H9 (cell line): ENCODE results near the gene MRPL37. TPM values are rescaled to one million over a fixed set of nuclear protein-coding genes. Genes with fewer than 3 reads are reported as not detected.

Source experiments
- DNase-seq: peaks from one replicate; pipeline ENCODE4 v3.0.0-alpha.2; 2017
- H2AFZ ChIP-seq: one replicate; pipeline ENCODE4 v1.6.1; 2013; ENCODE audit warnings: mild to moderate bottlenecking, low read length, control low read depth, moderate library complexity
- H2AK5ac ChIP-seq: 2 replicates; pipeline ENCODE4 v1.6.1; 2013; ENCODE audit warnings: low read length, control low read depth, mixed read lengths; ENCODE audit not compliant: insufficient read length
- H2BK120ac ChIP-seq: one replicate; pipeline ENCODE4 v1.6.1; 2013; ENCODE audit warnings: low read depth, mild to moderate bottlenecking, low read length, control low read depth, inconsistent platforms; ENCODE audit not compliant: poor library complexity, severe bottlenecking
- H2BK12ac ChIP-seq: 2 replicates; pipeline ENCODE4 v1.6.1; 2013; ENCODE audit warnings: low read length, control low read depth, mixed read lengths, low read depth; ENCODE audit not compliant: insufficient read length
- H2BK15ac ChIP-seq: 2 replicates; pipeline ENCODE4 v1.6.1; 2013; ENCODE audit warnings: low read depth, low read length, control low read depth
- H2BK20ac ChIP-seq: one replicate; pipeline ENCODE4 v1.6.1; 2013; ENCODE audit warnings: low read depth, mild to moderate bottlenecking, low read length, control low read depth, inconsistent platforms; ENCODE audit not compliant: poor library complexity, severe bottlenecking
- H2BK5ac ChIP-seq: 2 replicates; pipeline ENCODE4 v1.6.1; 2013; ENCODE audit warnings: low read length, control low read depth, mixed read lengths; ENCODE audit not compliant: insufficient read length
- H3K14ac ChIP-seq: 2 replicates; pipeline ENCODE4 v1.6.1; 2013; ENCODE audit warnings: low read length, control low read depth; ENCODE audit not compliant: insufficient read depth
- H3K18ac ChIP-seq: 2 replicates; pipeline ENCODE4 v1.6.1; 2013; ENCODE audit warnings: low read depth, mild to moderate bottlenecking, mixed read lengths, low read length, control low read depth; ENCODE audit not compliant: insufficient read length
- H3K23ac ChIP-seq: 2 replicates; pipeline ENCODE4 v1.6.1; 2013; ENCODE audit warnings: low read length, control low read depth, mixed read lengths, low read depth; ENCODE audit not compliant: insufficient read length
- H3K23me2 ChIP-seq: 2 replicates; pipeline ENCODE4 v1.6.1; 2013; ENCODE audit warnings: low read depth, mild to moderate bottlenecking, mixed read lengths, low read length, control low read depth; ENCODE audit not compliant: insufficient read length, poor library complexity, severe bottlenecking
- H3K27ac ChIP-seq: 2 replicates; pipeline ENCODE4 v1.5.1; 2013; ENCODE audit warnings: low read length, control low read depth, mixed read lengths, low read depth; ENCODE audit not compliant: insufficient read length
- H3K27me3 ChIP-seq: 2 replicates; pipeline ENCODE4 v1.6.1; 2013; ENCODE audit warnings: low read length, control low read depth, inconsistent platforms; ENCODE audit not compliant: insufficient read depth
- H3K4ac ChIP-seq: 2 replicates; pipeline ENCODE4 v1.6.1; 2013; ENCODE audit warnings: low read depth, mild to moderate bottlenecking, control low read depth, inconsistent platforms, low read length, moderate library complexity
- H3K4me1 ChIP-seq: 2 replicates; pipeline ENCODE4 v1.6.1; 2013; ENCODE audit warnings: low read length, control low read depth, inconsistent platforms; ENCODE audit not compliant: insufficient read depth
- H3K4me2 ChIP-seq: 2 replicates; pipeline ENCODE4 v1.6.1; 2013; ENCODE audit warnings: low read length, control low read depth, mixed read lengths; ENCODE audit not compliant: insufficient read length, insufficient read depth
- H3K56ac ChIP-seq: 2 replicates; pipeline ENCODE4 v1.6.1; 2013; ENCODE audit warnings: low read depth, mild to moderate bottlenecking, mixed read lengths, low read length, control low read depth; ENCODE audit not compliant: insufficient read length
- H3K79me1 ChIP-seq: 2 replicates; pipeline ENCODE4 v1.6.1; 2013; ENCODE audit warnings: low read depth, mild to moderate bottlenecking, moderate library complexity, low read length, control low read depth, inconsistent platforms; ENCODE audit not compliant: insufficient read depth, poor library complexity, severe bottlenecking
- H3K79me2 ChIP-seq: 2 replicates; pipeline ENCODE4 v1.6.1; 2013; ENCODE audit warnings: low read length, control low read depth, inconsistent platforms; ENCODE audit not compliant: insufficient read depth
- H3K9ac ChIP-seq: 2 replicates; pipeline ENCODE4 v1.6.1; 2013; ENCODE audit warnings: low read length, control low read depth, mixed read lengths; ENCODE audit not compliant: insufficient read length; ENCODE audit errors: extremely low read depth
- H3K9me3 ChIP-seq: one replicate; pipeline ENCODE4 v1.6.1; 2013; ENCODE audit warnings: low read depth, low read length, inconsistent platforms; ENCODE audit not compliant: control insufficient read depth
- H3T11ph ChIP-seq: one replicate; pipeline ENCODE4 v1.6.1; 2013; ENCODE audit warnings: mild to moderate bottlenecking, low read length, control low read depth, inconsistent platforms
- H4K20me1 ChIP-seq: one replicate; pipeline ENCODE4 v1.6.1; 2013; ENCODE audit not compliant: control insufficient read depth, insufficient read length, insufficient read depth
- H4K5ac ChIP-seq: 2 replicates; pipeline ENCODE4 v1.6.1; 2013; ENCODE audit warnings: low read depth, mild to moderate bottlenecking, mixed read lengths, low read length, control low read depth; ENCODE audit not compliant: insufficient read length
- H4K8ac ChIP-seq: replicated peaks from 2 replicates; pipeline ENCODE4 v1.6.1; 2013; ENCODE audit warnings: low read length, control low read depth, mixed read lengths, low read depth; ENCODE audit not compliant: insufficient read length
- H4K91ac ChIP-seq: 2 replicates; pipeline ENCODE4 v1.6.1; 2013; ENCODE audit warnings: low read depth, mild to moderate bottlenecking, moderate library complexity, mixed read lengths, low read length, control low read depth; ENCODE audit not compliant: insufficient read length
- H3K27ac Mint-ChIP-seq, 3 experiments: 2 replicates in 2 of 3; 3 replicates in 1 of 3; pipeline ENCODE4 v1.8.0; 2020 to 2021; ENCODE audit warnings: mixed read lengths in 3 of 3, mild to moderate bottlenecking in 1 of 3, moderate library complexity in 1 of 3
- H3K27me3 Mint-ChIP-seq: 2 replicates; pipeline ENCODE4 v1.8.0; 2021; ENCODE audit warnings: low read depth, mild to moderate bottlenecking, moderate library complexity, mixed read lengths
- H3K36me3 Mint-ChIP-seq, 3 experiments: 2 replicates in 2 of 3; 3 replicates in 1 of 3; pipeline ENCODE4 v1.8.0; 2020 to 2021; ENCODE audit warnings: low read depth in 3 of 3, mixed read lengths in 3 of 3; ENCODE audit not compliant: insufficient read depth in 1 of 3
- H3K4me1 Mint-ChIP-seq, 2 experiments: 2 replicates each; pipeline ENCODE4 v1.8.0; 2020; ENCODE audit warnings: mixed read lengths in 2 of 2
- H3K4me3 Mint-ChIP-seq, 2 experiments: 2 replicates in 1 of 2; 3 replicates in 1 of 2; pipeline ENCODE4 v1.8.0; 2020 to 2021; ENCODE audit warnings: mild to moderate bottlenecking in 2 of 2, mixed read lengths in 2 of 2, moderate library complexity in 1 of 2
- H3K9me3 Mint-ChIP-seq, 2 experiments: 2 replicates in 1 of 2; 3 replicates in 1 of 2; pipeline ENCODE4 v1.8.0; 2020; ENCODE audit warnings: mild to moderate bottlenecking in 2 of 2, mixed read lengths in 2 of 2, moderate library complexity in 1 of 2
- CTCF ChIP-seq: fragments of 200-600 bp; sonication (generic); conservative IDR thresholded peaks from 3 replicates; pipeline ENCODE4 v1.8.0; 2021; ENCODE audit warnings: antibody characterized with exemption, mild to moderate bottlenecking
- WGBS: extraction: QIAGEN DNeasy Blood & Tissue Kit; methylation state at CpG from one replicate; pipeline ENCODE4 v1.1.7; 2013; ENCODE audit warnings: missing lambda C conversion rate, low lambda C conversion rate, mixed read lengths; ENCODE audit not compliant: insufficient read length; ENCODE audit errors: extremely low coverage; 5-methylcytosine and 5-hydroxymethylcytosine counted together
- total RNA-seq: library from RNA; stranded (reverse); gene quantifications from 2 replicates; pipeline ENCODE4 v1.2.1, GENCODE V29; 2021

MRPL37 gene
- total RNA-seq, 1 experiment from 2014 or later = 123 TPM

GRCh38 chr1:54250670-54251069, 50.7 kb downstream of the MRPL37 start:
- no CpG with 5 or more reads among the region's 12 CpGs for WGBS
- peaks cover 3% of the 10 kb centered on the region for H4K20me1 ChIP-seq

More at GRCh38 chr1:54250670-54251069, 50.7 kb downstream of the MRPL37 start:
- no peaks in the 10 kb centered on the region for H3K9me3 Mint-ChIP-seq
- DNase-seq = no peak
- no peak overlapping the region for H3K23ac ChIP-seq
- no peak overlapping the region for H4K91ac ChIP-seq
- H3K23me2 ChIP-seq = no peaks in the 10 kb centered on the region
- H3K79me2 ChIP-seq = no peaks in the 10 kb centered on the region
- H2BK120ac ChIP-seq = no peak overlapping the region
- H3K36me3 Mint-ChIP-seq = peaks cover 3 to 34% (median 17%) of the 10 kb centered on the region in 3 experiments; a peak in 6 of 7 replicates
- no peak overlapping the region for H3K4me2 ChIP-seq
- H3K56ac ChIP-seq = no peak overlapping the region
- H3K9me3 ChIP-seq = no peaks in the 10 kb centered on the region
- no peak for TF ChIP-seq CTCF
- H3K18ac ChIP-seq = no peak overlapping the region
- H4K5ac ChIP-seq = no peak overlapping the region
- H3K4me1 Mint-ChIP-seq = peaks cover 5 to 10% of the 10 kb centered on the region in 2 experiments; a peak in 2 of 4 replicates
- no peak overlapping the region for H3K4me3 Mint-ChIP-seq
- H4K8ac ChIP-seq = no peak overlapping the region
- H2AK5ac ChIP-seq = no peak overlapping the region
- H3K27ac ChIP-seq = no peak overlapping the region
- no peak overlapping the region for H2BK12ac ChIP-seq
- H2BK20ac ChIP-seq = no peak overlapping the region
- no peaks in the 10 kb centered on the region for H3K79me1 ChIP-seq
- H3K27ac Mint-ChIP-seq = peak overlapping the region in 1 of 3 experiments; percentile 61; a peak in 1 of 7 replicates
- H3K9ac ChIP-seq = no peak overlapping the region
- H3K27me3 ChIP-seq = no peaks in the 10 kb centered on the region
- no peak overlapping the region for H2BK5ac ChIP-seq
- H3T11ph ChIP-seq = no peak overlapping the region
- H2AFZ ChIP-seq = no peak overlapping the region
- H3K4me1 ChIP-seq = no peaks in the 10 kb centered on the region
- H3K27me3 Mint-ChIP-seq = no peaks in the 10 kb centered on the region
- no peak overlapping the region for H3K4ac ChIP-seq
- H3K14ac ChIP-seq = no peak overlapping the region
- H2BK15ac ChIP-seq = no peak overlapping the region
